ENCODE data around the gene COQ8A.

The COQ8A gene

GRCh38 chr1:227033880-227034279, 93.8 kb downstream of the COQ8A start:
- DNase-seq: no peak

- no peak for DNase-seq
Observed at GRCh38 chr1:227035316-227035715, 95.2 kb downstream of the COQ8A start.

- no peak for DNase-seq
Observed at GRCh38 chr1:227037121-227037520, 97.0 kb downstream of the COQ8A start.

All from EL (cell line).